GM21528 (cell line): ENCODE data around the gene SLC39A11.
"Not testable (repeated sequence)": the region's sequence is repeated elsewhere in the genome, so short reads cannot be mapped to it uniquely, and the experiment has no call there.

Experiments
- ATAC-seq: cut with Tn5 transposase; IDR thresholded peaks from one replicate; pipeline ENCODE4 v1.9.1; 2021; ENCODE audit warnings: mild to moderate bottlenecking, moderate library complexity; ENCODE audit not compliant: unreplicated experiment, low FRiP score

Gene SLC39A11

DNA sequence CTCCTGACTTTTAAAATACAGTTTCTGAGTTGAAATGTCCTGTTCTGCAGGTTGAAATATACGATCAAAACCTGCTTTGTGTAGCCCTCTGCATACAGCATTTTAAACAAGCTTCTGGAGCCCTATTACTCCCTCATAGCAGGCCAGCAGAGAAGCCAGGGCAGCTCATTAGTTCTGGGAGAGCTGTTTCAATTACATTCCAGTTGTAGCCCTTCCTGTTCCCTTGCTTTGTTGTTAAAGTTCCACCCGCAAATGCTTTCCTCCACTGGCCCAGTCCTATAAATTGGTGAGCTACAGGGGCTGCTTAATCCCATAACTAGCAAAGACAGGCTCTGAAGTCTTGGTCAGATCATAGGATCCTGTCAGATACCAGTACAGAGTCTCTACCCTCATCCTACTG is 162.5 kb downstream of the SLC39A11 start:
- ATAC-seq: no peak

DNA sequence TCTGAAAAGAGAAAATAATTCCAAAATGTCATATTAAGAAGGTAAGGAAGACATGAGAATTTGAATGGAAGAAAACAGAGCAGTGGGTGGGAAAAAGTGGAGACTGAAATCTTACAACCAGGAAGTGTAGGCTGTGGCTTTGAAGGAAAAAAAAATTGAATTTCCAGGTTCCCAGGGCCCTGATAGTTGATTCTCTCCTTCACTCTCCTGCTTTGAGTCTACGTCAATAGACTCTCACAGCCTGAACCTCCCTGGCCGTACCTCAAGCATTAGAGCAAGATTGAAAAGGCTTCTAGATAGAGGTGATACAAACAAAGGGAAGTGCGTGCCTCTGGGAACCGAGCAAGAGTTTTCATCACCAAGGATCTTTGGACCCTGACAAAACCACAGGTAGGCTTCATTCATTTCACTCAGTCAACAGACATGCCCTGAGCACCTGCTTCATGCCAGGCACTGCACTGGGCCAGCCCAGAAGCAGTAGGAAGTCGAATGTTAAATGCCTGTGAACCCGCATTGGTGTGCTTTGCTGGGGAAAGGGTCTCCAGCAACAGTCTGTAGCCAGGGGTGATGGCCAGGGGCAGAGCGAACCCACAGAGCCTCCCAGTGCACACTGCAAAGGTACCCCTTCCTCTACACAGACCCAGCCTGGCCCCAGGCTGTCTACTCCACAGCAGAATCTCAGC is 163.9 kb downstream of the SLC39A11 start:
- ATAC-seq: no peak

DNA sequence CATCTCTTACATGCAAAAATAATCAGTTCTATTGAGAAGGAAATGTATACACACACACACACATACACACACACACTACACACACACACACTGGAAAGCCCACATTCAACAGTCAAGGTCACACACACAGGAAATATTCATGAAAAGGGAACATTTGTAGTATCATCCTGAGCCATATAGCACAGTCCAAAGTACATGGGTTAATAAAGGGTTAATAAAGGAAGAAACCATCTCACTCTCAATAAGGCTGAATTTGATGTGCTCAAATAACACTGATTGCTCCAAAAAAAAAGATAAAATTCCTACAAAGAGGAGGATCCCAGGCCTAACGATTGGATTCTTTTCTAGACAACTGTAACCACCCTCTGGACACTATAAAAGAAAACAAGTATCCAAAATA is 164.7 kb downstream of the SLC39A11 start:
- no peak for ATAC-seq

DNA sequence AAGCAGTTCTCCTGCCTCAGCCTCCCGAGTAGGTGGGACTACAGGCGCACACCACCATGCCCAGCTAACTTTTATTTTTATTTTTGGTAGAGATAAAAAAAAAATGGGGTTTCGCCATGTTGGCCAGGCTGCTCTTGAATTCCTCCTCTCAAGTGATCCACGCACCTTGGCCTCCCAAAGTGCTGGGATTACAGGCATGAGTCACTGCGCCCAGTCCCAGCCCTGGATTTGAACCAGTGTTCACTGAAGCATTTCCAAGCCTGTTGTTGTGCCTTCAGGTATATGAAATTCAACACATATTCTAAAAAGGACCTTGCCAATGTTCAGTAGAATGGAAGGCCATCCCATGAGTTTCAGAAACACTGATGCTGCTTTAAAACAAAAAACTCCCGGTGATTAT is 165.3 kb downstream of the SLC39A11 start:
- ATAC-seq: no peak

DNA sequence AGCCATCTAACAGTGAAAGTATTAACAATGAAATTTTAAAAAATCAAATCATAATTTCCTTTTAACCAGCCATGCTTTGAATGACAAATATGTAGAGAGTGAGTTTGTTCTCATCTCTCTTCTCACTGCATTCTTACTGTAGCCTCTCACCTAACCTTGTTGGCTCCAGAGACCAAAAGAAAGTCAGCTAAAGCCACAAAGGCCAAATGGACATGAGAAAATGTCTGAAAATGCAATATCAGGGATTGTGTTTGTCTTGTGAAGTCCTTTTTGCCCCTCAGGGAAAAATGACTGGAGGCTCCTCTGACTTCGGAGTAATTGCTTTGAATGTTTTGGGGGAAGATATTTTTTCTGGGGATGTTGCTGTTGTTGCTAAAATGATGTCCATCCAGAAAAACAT is 166.3 kb downstream of the SLC39A11 start:
- ATAC-seq: no peak

DNA sequence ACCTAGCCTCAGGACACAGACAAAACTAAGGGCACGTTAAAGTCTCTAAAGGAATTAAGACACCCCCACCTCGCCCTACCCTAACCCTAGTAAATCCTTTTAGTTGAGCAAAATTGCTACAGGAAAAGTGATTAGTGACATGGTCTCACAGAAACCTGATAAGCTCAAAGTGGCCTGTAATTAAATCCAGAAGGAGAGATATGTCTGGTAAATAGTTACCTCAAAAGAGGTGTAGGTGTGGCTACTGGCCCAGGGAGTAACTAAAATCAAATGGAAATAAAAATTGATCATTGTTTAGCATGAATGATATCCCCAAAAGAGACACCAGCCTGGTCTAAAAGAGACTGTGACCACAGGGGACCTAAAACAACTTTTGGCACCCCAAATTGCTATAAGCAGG is 168.3 kb downstream of the SLC39A11 start:
- ATAC-seq: no peak

DNA sequence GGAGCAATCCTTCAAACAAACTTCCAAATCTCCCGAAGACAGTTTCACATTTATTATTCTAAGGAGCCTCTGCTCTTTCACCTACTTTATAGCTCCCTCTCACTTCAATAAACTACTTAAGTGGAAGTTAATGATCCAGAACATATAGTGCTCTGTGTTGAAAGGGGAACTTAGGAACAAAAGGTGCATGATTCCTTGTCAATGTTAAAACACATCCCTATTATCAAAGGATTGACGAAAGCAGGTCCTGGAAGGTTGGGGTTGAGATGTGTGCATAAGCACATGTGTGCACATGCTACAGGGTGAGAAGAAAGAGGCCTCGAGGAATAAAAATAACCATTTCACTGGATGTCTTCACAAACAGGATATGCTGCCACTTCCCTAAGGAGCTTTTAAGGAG is 170.3 kb downstream of the SLC39A11 start:
- ATAC-seq: no peak

DNA sequence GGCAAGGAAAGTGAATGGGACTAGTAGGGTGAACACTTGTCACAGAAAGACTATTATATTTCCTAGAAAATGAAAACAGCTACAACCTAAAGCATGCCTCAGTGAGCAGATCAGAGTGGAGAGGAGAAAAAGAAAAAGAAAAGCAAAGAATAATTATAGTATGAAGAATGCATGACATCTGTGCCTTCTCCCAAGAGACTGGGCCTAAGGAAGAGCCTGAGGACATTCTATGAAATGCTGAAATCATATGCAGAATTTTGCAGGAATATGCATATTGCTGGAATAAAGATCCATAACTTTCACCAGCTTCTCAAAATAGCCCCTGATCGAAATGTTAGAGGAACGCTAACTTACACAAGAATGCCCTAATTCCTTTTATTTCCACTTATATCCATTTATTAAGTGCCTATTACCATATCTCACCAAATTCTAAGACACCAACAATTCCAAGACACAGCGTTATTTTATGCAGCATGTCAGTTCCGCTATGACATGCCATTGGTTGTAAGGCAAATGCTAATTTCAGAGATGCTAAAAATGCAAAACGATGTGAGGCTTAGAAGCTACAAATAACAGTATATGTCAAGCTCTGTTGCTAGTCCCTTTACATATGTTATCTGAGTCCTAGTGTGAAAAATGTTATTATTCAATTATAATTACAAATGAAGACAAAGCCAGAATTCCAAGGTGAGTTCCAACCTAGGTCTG is 171.0 kb downstream of the SLC39A11 start:
- ATAC-seq: no peak

DNA sequence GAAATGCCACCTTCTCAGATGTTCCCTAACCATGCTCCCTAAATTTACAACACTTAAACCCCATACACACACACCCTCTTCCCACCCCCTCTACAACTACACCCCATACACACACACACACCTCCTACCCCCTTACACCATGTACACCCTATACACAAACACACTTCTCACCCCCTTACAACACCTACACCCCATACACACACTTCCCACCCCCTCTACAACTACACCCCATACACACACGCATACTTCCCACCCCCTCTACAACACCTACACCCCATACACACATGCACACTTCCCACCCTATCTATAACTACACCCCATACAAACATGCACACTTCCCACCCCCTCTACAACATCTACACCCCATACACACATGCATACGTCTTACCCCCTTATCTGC is 172.0 kb downstream of the SLC39A11 start:
- ATAC-seq: no peak

DNA sequence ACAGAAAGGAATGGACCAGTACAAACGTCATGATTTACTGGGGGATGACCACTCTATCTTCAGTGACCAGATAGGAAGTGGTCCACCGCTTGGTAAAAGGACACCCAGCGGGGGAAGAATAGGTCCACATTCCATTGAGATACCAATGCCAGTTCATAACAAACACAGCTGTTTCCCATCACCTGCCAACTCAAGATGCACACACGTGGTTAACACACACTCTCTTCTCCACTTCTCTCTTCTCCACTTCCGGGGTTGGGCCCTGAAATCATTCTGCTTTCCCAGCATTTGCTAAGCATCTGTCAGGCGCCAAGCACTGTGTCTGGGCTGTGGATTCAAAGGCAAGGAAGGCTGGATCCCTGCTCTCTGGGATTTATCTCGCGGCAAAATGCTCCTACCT is 175.5 kb downstream of the SLC39A11 start:
- ATAC-seq: no peak

DNA sequence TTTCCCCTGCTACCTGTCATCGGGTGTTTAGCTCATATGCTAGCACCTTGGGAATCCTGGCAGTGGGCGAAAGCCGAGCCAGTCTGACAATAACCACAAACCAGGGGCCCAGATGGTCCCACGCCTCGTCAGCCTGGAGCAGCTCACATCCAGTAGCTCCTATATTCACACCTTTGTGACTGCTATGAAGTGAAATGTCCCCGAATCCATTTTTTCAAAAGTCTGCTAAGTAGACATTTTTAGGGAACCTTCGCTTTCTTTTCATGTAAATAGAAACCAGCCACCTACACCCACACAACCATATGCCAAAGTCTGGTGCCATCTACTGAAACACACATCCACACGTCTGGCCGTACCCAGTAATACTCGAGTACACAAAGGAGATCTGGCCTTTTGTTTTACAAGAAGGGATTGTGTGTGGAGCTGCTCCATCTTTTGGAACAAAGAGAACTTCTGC is 176.8 kb downstream of the SLC39A11 start:
- no peak for ATAC-seq

DNA sequence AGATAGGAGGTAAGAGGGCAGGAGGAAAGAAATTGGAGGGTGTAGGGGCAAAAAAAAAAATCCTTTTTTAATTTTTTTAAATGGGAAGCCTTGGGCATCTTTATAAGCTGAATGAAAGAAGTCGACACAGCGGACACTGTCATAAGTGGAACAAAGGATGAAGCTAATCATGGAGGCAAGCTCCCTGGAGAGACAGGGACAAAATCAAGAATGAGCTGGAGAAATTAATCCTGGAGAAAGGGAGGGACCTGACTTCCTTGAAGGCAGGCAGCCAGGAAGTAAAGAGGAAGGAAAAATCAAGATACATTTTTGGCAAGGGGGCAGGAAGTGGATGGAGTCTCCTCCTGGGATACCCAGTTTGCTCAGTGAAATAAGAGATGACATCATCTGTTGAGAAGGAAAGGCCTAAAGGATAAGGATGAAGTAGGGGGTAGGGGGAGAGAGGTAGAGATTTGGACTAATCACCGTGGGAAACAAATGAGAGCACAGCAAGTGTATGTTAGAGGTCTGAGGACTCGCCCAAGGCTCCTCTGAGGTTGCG is 179.3 kb downstream of the SLC39A11 start:
- no peak for ATAC-seq

DNA sequence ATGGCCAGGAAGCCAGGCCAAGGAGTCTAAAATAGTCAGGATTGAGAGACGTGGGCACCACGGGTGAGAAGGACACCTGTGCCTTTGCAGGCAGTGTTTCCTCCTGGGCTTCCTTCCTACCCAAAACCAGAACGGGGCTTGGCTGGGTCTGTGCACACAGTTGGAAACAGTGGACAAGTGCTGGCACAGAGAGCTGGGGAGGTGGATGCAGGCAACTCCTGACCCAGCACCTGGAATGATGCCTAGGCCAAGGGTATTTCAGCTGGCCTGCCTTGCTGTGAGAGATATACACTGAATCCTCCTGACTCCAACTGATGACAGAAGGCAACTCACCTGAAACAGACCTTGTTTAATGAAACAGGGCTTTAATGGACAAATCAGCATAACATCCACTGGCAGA is 186.2 kb downstream of the SLC39A11 start:
- ATAC-seq: no peak

DNA sequence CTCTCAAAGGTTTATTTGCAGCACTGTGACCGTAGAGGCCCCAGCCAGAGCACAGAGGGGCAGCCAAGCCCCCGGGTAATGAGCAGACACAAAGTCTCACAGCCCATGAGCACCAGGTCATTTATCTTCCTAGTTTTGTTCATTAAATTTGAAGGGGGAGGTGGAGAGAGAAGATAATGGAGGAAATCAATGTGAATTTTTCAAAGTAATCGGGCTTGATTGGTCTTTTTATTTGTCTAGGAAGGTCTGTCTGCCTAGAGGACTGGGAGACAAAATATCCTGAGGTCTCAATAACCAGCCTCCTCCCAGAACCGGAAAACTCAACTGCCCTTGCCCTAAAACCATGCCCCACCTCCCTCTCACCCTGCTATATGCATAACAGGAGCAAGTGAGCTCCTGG is 189.0 kb downstream of the SLC39A11 start:
- ATAC-seq: no peak

DNA sequence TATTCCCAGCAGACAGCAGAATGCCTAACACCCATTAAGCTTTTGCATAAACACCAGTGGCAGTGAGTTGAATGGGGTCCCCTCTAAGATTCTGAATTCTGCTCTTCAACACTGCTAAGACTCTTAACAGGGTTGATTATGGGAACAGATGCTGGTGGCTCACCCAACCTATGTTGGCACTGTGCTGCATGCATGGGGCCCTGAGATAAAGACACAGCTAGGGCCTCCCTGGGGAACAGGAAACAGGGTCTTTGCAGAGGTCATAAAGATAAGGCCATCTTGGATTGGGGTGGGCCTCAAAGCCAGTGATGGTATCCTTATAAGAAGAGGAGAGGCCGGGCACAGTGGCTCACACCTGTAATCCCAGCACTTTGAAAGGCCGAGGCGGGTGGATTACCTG is 190.8 kb downstream of the SLC39A11 start:
- ATAC-seq: no peak

DNA sequence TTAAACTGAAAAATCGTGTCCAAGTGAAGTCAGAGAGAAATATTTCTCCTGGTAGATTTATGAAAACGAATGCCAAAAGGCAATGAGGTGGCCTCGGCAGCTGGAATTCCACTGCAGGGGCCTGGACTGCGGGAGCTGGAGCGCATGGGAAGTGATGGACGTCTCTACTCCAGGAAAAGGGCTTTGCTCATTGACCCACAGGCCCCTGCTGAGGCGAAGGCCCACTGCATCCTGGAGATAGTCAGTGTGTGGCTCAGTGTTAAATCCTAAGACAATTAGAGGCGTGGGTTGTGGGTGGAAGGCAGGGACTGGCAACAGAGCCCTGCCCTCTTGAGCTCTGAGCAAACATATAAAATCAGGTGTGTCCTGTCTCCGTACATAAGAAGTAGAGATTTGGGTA is 191.4 kb downstream of the SLC39A11 start:
- ATAC-seq: no peak

DNA sequence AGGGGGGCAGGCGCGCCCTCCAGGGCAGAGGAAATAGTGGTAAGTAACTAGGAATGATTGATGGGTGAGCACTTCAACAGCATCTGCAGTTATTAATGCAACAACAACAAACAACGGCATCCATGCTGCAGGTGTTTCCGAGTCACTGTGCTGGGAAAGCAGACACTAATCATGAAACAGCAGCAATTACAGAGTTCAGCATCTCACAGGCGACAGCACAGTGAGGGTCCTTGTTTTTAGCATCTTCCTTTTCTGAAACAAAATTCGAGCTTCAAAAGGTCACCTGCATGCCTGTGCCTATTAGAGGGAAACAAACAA is 191.9 kb downstream of the SLC39A11 start:
- ATAC-seq: no peak

DNA sequence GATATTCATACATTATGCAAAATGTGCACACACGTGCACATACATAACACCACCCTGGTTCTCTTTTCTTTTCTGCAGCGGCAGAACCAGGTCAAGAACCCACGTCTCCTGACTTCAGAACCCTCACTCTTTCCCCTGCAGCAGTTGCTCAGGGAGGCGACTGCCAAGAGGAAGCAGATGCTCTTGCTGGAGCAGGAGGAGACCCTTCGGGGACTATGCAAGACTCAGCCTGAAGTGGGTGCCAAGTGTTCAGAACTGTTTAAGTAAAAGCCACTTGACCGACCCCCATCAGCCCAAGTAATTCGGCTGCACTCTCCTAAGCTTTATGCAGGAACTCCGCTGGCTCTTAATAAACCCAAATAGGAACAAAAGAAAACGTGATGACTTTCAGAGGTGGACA is 193.8 kb downstream of the SLC39A11 start:
- no peak for ATAC-seq

DNA sequence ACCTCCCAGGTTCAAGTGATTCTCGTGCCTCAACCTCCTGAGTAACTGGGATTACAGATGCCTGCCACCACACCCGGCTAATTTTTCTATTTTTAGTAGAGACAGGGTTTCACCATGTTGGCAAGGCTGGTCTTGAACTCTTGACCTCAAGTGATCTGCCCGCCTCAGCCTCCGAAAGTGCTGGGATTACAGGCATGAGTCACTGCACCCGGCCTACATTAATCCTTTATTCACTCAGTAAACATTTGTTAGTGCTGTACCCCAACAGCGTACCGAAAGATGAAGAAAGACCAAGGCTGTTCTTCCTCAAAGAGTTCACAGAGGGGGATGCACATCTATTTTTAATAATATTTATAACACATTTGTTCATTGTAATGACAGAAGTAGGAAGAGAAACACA is 196.2 kb downstream of the SLC39A11 start:
- not testable (repeated sequence) for ATAC-seq

DNA sequence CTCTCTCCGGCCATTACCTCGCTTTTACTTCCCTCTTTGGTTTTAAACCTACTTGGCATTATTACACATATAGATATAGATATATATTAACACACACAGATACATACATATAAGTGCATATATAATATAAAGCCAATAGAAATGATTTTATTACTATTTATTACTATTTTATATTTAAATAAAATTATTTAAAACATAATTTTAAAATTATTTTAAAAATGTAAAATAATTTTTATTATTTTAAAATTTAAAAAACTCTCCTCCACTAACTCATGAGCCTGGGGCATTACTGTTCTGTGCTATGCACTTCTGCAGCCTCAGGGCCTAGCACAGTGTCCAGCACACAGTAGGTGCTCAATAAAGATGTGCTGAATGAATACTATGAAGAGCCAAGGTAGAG is 200.9 kb downstream of the SLC39A11 start:
- no peak for ATAC-seq

DNA sequence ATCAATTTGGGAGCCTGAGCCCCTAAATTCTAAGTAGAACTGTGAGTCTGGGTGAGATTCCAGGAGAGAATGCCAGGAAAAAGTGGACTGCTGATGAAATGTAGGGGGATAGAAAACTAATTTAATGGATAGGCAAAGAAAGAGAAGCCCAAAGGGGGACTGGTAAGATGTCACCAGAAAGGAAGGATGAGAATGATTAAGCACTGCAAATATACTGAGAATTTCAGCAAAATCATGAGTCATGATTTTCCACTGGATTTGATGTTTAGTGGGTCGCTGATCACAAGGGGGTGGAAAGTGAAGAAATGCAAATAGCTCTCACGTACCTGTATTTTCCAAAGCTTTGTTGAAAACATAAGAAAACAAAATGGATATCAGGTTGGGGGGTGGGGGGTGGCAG is 201.8 kb downstream of the SLC39A11 start:
- no peak for ATAC-seq

DNA sequence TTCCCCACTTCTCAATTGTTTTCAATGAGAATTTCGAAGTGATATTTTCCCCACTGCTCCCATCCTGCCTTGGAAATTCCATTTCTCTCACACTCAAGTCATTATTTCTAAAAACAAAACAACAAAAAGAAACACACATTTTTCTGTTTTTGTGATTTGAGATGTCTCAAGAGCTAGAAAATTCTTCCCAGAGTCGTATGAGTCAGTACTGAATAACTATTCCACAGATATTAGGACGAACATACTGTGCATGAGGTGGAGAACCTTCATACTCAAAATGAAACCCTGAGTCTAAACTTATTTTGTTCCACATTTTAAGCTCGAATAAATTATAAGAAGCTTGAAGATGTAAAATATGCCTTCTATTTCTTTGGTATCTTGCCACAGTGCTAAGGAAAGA is 204.6 kb downstream of the SLC39A11 start:
- ATAC-seq: no peak
